Parathyroid adenoma (tissue), 2 donors: Measurements from ENCODE around the gene GADD45A.

ENCODE experiments used
- H2AFZ ChIP-seq: fragments of 300-600 bp; sonication (generic); one replicate; pipeline ENCODE4 v1.7.0; 2017; ENCODE audit warnings: antibody characterized with exemption, mild to moderate bottlenecking
- H3K27ac ChIP-seq: fragments of 300-600 bp; sonication (generic); one replicate; pipeline ENCODE4 v1.7.0; 2017
- H3K27me3 ChIP-seq: fragments of 300-600 bp; sonication (generic); one replicate; pipeline ENCODE4 v1.7.0; 2017; ENCODE audit warnings: low read length; ENCODE audit not compliant: control insufficient read depth, insufficient read depth
- H3K36me3 ChIP-seq: fragments of 300-600 bp; sonication (generic); one replicate; pipeline ENCODE4 v1.7.0; 2017; ENCODE audit warnings: low read length; ENCODE audit not compliant: control insufficient read depth, insufficient read depth
- H3K4me1 ChIP-seq: fragments of 300-600 bp; sonication (generic); one replicate; pipeline ENCODE4 v1.7.0; 2017; ENCODE audit warnings: control low read depth
- H3K4me2 ChIP-seq: fragments of 300-600 bp; sonication (generic); one replicate; pipeline ENCODE4 v1.7.0; 2017; ENCODE audit warnings: low read length
- H3K4me3 ChIP-seq: fragments of 300-600 bp; sonication (generic); one replicate; pipeline ENCODE4 v1.7.0; 2017; ENCODE audit warnings: low read depth, low read length
- H3K79me2 ChIP-seq: fragments of 300-600 bp; sonication (generic); one replicate; pipeline ENCODE4 v1.7.0; 2017; ENCODE audit warnings: control low read depth
- H3K9ac ChIP-seq: fragments of 300-600 bp; sonication (generic); one replicate; pipeline ENCODE4 v1.7.0; 2017; ENCODE audit warnings: mild to moderate bottlenecking
- H3K9me3 ChIP-seq: fragments of 300-600 bp; sonication (generic); one replicate; pipeline ENCODE4 v1.7.0; 2017; ENCODE audit warnings: low read length; ENCODE audit not compliant: control insufficient read depth
- TF ChIP-seq, protein P1 (sequence below): fragments of 300-600 bp; sonication (generic); IDR thresholded peaks from one replicate; pipeline ENCODE4 v1.7.0; 2017; ENCODE audit warnings: antibody characterized with exemption, mild to moderate bottlenecking
- donor health status: primary hyperparathyroidism.

The GADD45A gene

DNA sequence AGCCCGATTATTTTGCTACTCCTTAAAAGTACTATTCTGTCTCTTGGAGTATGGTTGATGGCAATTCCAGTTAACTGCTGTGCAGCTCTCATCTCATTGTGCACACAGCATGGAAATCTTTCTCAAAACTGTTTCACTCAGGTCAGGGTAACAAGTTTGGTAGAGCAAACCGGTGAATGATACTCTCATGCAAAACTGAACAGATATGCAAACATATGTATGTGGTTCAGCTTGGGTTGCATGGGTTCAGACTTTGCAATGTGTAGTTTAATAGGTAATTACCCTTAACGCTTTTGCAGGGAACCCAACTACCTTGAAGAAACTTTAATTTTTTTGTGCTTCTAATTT is 2.2 kb downstream of the GADD45A start:
- no peaks in the 10 kb centered on the region for H3K9me3 ChIP-seq
- no peaks in the 10 kb centered on the region for H3K27me3 ChIP-seq
- H3K4me3 ChIP-seq, result peak overlapping the region; percentile 93
- no peaks in the 10 kb centered on the region for H3K36me3 ChIP-seq
- H3K79me2 ChIP-seq, result no peaks in the 10 kb centered on the region
- H2AFZ ChIP-seq, result no peak overlapping the region
- peaks cover 7% of the 10 kb centered on the region for H3K4me1 ChIP-seq
- TF ChIP-seq, protein P1, sequence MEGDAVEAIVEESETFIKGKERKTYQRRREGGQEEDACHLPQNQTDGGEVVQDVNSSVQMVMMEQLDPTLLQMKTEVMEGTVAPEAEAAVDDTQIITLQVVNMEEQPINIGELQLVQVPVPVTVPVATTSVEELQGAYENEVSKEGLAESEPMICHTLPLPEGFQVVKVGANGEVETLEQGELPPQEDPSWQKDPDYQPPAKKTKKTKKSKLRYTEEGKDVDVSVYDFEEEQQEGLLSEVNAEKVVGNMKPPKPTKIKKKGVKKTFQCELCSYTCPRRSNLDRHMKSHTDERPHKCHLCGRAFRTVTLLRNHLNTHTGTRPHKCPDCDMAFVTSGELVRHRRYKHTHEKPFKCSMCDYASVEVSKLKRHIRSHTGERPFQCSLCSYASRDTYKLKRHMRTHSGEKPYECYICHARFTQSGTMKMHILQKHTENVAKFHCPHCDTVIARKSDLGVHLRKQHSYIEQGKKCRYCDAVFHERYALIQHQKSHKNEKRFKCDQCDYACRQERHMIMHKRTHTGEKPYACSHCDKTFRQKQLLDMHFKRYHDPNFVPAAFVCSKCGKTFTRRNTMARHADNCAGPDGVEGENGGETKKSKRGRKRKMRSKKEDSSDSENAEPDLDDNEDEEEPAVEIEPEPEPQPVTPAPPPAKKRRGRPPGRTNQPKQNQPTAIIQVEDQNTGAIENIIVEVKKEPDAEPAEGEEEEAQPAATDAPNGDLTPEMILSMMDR, result no peak
- H3K9ac ChIP-seq, result no peak overlapping the region
- peak overlapping the region; percentile 88 for H3K4me2 ChIP-seq
- peak overlapping the region; percentile 90 for H3K27ac ChIP-seq

DNA sequence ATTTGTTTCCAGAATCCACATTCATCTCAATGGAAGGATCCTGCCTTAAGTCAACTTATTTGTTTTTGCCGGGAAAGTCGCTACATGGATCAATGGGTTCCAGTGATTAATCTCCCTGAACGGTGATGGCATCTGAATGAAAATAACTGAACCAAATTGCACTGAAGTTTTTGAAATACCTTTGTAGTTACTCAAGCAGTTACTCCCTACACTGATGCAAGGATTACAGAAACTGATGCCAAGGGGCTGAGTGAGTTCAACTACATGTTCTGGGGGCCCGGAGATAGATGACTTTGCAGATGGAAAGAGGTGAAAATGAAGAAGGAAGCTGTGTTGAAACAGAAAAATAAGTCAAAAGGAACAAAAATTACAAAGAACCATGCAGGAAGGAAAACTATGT is 2.6 kb downstream of the GADD45A start:
- Histone ChIP-seq H3K4me3 (no peak overlapping the region), H3K27me3 (no peaks in the 10 kb centered on the region), H3K27ac (no peak overlapping the region), H3K9me3 (no peaks in the 10 kb centered on the region), H2AFZ (no peak overlapping the region), H3K36me3 (no peaks in the 10 kb centered on the region), H3K4me1 (peaks cover 7% of the 10 kb centered on the region), H3K4me2 (no peak overlapping the region), H3K9ac (no peak overlapping the region), H3K79me2 (no peaks in the 10 kb centered on the region)
- TF ChIP-seq, protein P1, result no peak

DNA sequence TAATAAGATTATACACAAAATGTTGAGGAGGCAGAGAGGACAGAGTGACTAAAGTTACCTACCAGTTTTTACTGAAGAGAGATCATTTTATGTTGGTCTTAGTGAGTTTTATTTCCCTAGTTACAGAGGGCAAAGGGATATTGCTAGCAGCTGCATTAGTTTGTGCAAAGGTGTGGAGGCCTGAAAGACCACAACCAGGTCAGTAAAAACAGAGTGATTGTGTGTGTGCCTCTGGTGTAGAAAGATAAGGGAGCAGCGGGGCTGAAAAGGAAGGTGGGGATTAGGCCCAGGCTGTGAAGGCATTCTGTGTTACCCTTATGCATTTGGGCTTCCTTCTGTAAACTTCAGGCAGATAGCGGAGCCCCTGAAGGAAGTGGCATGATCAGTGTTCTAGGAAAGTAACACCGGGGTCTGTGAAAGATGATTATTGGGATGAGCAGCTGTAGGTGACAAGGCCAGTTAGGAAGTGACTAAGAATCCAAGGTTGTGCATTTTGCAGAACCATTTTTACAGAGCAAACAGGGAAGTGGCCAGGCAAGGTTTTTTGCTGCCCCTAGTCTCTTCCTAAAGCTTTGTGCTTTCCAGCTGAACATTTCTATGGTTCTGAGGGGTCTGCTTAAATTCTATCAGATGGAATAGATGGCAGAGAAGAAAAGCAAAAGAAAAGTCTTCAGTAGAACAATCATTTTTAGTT is 3.7 kb downstream of the GADD45A start:
- Histone ChIP-seq H3K36me3 (no peaks in the 10 kb centered on the region), H3K9me3 (no peaks in the 10 kb centered on the region), H3K4me1 (peaks cover 2% of the 10 kb centered on the region), H2AFZ (no peak overlapping the region), H3K4me2 (no peak overlapping the region), H3K9ac (no peak overlapping the region), H3K79me2 (no peaks in the 10 kb centered on the region), H3K27me3 (no peaks in the 10 kb centered on the region), H3K27ac (no peak overlapping the region), H3K4me3 (no peak overlapping the region)
- TF ChIP-seq, protein P1, result no peak

DNA sequence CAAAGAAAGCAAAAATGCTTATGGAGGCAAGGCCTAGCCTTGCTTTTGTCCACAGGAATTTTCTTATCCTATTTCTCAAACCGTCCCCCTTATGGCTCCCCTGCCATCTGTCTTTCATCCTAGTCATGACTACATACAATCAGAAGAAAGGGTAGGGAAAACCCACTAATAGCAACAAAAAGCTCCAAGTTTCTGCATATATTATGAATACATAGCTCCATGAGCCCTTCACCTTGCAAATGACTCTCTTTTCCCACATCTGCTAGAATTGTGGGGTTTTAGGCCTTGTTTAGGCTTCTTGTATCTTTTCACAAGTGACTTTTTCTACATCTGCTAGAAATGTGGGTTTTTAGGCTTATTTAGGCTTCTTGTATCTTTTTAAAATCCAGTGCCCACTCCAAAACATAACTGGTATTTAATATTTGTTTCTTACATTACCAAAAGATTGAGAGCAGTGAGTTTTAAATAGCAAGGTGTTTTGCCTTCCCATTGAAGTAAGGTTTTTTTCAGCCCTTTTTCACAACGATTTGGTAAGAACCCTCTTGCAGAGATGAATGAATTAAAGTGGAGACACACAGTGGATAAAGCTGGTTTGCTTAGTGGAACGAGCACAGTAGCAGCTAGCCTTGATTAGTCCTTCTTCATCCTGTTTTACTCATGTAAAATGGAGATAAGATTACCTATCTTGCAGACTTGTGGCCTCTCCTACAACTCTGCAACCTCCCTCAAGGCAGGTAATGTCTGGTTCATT is 4.4 kb downstream of the GADD45A start:
- Histone ChIP-seq H3K79me2 (no peaks in the 10 kb centered on the region), H3K4me1 (peaks cover 2% of the 10 kb centered on the region), H3K27ac (no peak overlapping the region), H3K4me3 (no peak overlapping the region), H2AFZ (no peak overlapping the region), H3K9ac (no peak overlapping the region), H3K9me3 (no peaks in the 10 kb centered on the region), H3K36me3 (no peaks in the 10 kb centered on the region), H3K27me3 (no peaks in the 10 kb centered on the region), H3K4me2 (no peak overlapping the region)
- TF ChIP-seq, protein P1, result no peak

DNA sequence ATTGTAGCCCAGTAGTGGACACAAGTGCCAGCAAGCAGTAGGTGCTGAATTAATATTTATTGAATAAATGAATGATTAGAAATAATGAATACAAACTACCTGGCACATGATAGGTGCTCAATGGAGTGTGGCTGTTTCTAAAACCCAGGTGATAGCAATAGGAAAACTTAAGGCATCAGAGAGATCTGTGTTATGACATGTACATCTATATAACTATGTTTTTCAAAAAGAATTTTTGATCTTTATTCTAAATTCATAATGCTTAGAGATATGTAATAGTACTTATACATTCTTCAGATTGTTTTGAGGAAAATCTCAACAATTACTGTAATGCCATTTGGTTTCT is 5.0 kb downstream of the GADD45A start:
- H3K27me3 ChIP-seq, result no peaks in the 10 kb centered on the region
- TF ChIP-seq, protein P1, result no peak
- H3K27ac ChIP-seq, result no peak overlapping the region
- no peak overlapping the region for H3K4me2 ChIP-seq
- no peaks in the 10 kb centered on the region for H3K79me2 ChIP-seq
- peaks cover 2% of the 10 kb centered on the region for H3K4me1 ChIP-seq
- no peaks in the 10 kb centered on the region for H3K9me3 ChIP-seq
- H3K4me3 ChIP-seq, result no peak overlapping the region
- no peak overlapping the region for H2AFZ ChIP-seq
- no peak overlapping the region for H3K9ac ChIP-seq
- H3K36me3 ChIP-seq, result no peaks in the 10 kb centered on the region
